ENCODE measurements around the gene SH3RF1.
"Not testable (repeated sequence)": the region's sequence is repeated elsewhere in the genome, so short reads cannot be mapped to it uniquely, and the experiment has no call there.

Gene SH3RF1

DNA sequence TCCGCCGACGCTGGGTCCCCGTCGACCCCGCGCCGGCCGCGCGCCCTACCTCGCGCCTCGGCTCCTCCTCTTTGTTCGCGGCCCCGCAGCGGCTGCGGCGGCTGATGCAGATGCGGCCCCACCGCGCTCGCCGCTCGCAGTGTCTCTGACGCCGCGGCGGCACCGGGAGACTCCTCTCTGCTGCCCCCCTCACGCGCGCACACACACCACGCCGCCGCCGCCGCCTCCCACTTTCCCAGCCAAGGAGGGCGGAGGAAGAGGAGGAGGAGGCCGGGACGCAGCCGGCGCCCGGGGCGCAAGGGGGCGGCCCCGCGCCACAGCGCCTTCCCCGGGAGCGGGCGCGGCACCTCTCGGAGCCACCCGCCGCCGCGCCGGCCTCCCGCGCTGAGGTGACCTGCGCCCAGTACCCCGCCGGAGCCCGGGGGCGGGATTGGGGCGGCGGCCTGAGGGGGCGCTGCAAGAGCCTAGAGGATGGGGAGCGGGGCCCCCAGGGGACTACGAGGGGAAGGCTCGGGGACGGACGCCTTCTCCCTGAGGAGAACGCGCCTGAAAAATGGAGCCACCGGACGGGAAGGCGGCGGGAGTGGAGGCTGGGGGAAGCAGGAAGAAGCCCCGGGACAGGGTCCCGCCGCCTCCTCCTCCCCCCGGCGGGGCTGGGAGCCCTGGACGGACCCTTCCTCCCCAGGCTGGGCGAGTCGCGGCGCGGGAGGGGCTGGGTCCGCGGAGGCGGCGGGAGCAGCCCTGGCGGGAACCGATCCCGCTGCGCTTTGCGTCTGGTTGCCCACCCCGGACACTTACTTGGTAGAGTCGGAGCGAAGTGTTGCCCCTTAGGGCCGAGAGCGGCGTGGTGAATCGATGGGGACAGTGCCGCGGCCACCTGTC, at the start of gene SH3RF1:
Gene SH3RF1 (minus strand): TSS at position 147 of the 882 bp plus-strand sequence. CDS start 1,744 bp downstream, outside the sequence.
- DNase-seq (ENCODE audit: low read depth in 1 of 2, low spot score in 1 of 2), result no peak

DNA sequence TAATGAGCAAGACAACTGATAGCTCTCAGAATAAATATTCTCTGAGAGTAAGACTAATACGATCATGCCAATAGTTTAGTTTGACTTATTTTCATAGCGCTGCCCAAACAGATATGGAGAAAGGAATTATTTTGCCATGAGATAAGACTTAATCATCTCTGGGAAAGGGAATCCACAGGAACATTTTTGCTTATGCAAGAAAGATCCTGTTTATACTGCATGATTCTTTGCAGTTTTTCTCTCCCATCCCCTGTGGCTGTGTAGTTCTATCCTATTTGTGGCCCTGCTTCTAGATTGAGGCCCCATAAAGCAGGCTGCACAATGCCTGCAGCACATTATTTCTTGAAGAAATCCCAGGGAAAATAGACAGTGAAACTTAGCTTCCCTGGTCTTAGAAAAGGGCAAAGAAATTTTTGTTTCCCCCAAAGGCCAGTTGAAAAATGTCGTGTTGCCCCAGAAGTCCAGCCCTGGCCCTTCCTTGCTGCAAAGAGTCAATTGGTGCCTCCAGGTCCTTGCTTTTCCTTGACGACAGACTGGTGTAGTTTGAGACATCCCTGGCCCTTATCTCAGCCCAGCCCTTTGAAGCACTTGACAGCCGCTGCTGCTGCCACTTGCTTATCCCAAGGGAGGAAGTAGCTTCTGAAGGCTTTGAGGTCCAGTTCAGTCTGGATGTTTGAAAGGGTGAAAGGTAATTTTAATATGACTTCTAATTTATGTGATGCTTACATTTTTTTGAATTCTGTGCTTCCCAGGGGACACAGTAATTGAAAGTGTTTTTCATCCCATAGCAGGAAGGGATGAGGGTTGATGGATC, 45.0 kb upstream of the SH3RF1 start:
- DNase-seq (ENCODE audit: low read depth in 1 of 2, low spot score in 1 of 2), result no peak

GRCh38 chr4:169314906-169315305, 44.1 kb upstream of the SH3RF1 start:
- no peak for DNase-seq (ENCODE audit: low read depth in 1 of 2, low spot score in 1 of 2)

DNA sequence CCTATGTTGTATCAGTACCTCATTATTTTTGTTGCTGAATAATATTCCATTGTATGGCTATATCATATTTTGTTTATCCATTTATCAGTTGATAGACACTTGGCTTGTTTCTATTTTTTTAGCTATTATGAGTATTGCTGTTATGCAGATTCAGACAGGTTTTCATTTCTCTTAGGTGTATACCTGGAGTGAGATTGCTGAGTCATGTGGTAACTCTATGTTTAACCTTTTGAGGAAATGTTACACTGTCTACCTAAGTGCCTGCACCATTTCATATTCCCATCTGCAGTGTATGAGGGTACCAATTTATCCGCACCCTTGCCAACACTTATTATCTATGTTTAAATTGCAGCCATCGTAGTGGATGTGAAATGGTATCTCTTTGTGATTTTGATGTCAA, 43.0 kb upstream of the SH3RF1 start:
- DNase-seq (ENCODE audit: low read depth in 1 of 2, low spot score in 1 of 2), result no peak

- no peak for DNase-seq (ENCODE audit: low read depth in 1 of 2, low spot score in 1 of 2)
Observed at GRCh38 chr4:169312690-169313422, 42.1 kb upstream of the SH3RF1 start.

GRCh38 chr4:169311643-169312365, 41.0 kb upstream of the SH3RF1 start:
- no peak for DNase-seq (ENCODE audit: low read depth in 1 of 2, low spot score in 1 of 2)

- no peak for DNase-seq (ENCODE audit: low read depth in 1 of 2, low spot score in 1 of 2)
Observed at GRCh38 chr4:169309326-169309967, 38.7 kb upstream of the SH3RF1 start.

- no peak for DNase-seq (ENCODE audit: low read depth in 1 of 2, low spot score in 1 of 2)
Observed at GRCh38 chr4:169307576-169307975, 36.8 kb upstream of the SH3RF1 start.

DNA sequence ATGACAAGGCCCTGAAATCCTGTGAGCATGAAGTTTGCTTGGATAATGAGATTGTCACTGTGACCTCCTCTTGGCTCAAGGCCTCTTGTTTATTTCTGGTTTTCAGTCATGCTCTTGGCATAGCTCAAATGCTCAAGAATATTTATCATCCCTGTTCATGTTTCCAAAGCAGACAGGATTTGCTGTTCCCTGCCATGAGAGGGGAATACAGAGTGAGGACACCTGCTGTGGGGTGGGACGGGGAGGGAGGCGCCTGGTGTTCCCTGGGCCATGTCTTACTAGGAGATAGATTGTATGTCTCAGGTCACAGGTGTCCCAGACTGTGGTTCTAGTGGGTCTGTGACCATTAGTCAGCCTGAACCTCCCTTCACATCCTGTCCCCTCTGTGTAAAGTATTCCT, 34.9 kb upstream of the SH3RF1 start:
- DNase-seq (ENCODE audit: low read depth in 1 of 2, low spot score in 1 of 2), result no peak

DNA sequence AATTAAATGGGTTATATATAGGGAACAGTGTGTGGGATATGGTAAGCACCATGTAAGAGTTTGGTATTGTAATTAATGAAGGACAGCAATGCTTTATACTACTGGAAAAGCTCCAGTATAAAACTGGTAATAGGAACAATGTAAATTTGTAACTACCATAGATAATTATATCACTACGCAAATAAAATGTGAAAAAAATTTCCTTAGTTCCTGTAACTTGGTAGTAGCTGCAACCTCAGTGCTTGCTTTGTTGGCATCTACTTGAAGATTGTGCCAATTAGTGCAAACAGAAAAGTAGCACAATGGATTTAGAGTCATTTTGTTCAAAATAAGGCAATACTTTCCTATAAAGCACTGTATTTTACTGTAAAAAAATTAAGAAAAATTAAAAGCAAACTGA, 34.4 kb upstream of the SH3RF1 start:
- DNase-seq (ENCODE audit: low read depth in 1 of 2, low spot score in 1 of 2), result no peak

DNA sequence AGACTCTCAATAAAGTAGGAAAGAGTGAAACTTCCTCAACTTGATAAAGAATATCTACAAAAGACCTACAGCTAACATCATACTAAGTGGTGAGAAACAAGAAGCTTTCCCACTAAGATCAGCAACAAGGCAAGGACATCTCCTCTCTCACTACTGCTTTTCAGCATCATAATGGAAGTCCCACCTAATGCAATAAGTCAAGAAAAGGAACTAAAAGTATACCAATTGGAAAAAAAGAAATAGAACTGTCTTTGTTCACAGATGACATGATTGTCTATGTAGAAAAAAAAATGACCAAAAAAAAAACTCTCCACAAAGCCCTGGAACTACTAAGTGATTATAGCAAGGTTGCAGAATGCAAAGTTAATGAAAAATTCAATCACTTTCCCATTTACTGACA, 25.1 kb upstream of the SH3RF1 start:
- no peak for DNase-seq (ENCODE audit: low read depth in 1 of 2, low spot score in 1 of 2)

DNA sequence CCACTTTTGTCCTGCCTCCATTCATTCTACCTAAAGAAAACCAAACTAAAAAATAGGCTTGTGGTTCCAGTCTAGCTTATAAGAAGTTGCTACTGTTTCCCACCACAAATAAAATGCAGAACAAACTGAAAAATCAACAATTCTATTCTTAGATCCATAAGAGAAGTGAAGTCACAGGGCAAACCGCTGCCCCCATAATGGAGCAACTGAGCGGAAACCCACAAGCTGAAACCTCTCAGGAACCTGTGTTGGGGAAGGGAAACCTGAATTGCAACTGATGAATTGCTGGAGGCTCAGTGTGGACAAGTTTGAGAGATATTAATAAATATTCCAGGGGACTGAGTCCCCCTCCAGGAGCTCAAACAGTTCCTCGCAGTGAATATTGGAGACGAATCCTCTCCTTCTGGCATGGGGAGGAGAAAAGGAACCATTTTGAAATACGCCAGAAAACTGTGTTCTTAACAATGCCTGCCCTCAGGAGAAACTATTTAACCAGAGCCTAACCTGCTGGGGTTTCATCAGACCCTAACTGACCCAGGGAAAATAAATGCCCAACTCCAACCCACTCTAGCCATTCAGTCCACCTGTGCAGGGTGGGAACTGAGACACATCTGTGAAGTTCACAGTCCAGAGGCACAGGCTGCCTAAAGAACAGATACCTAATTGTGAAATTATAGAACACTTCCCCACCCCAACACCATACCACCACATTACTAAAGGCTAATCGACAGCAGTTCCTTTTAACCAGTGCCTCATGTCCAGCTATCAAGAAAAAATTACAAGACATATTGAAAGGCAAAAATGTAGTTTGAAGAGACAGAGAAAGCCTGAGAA, 22.8 kb upstream of the SH3RF1 start:
- DNase-seq (ENCODE audit: low read depth in 1 of 2, low spot score in 1 of 2), result no peak

- DNase-seq (ENCODE audit: low read depth in 1 of 2, low spot score in 1 of 2), result not testable (repeated sequence)
Observed at GRCh38 chr4:169287983-169288382, 17.2 kb upstream of the SH3RF1 start.

DNA sequence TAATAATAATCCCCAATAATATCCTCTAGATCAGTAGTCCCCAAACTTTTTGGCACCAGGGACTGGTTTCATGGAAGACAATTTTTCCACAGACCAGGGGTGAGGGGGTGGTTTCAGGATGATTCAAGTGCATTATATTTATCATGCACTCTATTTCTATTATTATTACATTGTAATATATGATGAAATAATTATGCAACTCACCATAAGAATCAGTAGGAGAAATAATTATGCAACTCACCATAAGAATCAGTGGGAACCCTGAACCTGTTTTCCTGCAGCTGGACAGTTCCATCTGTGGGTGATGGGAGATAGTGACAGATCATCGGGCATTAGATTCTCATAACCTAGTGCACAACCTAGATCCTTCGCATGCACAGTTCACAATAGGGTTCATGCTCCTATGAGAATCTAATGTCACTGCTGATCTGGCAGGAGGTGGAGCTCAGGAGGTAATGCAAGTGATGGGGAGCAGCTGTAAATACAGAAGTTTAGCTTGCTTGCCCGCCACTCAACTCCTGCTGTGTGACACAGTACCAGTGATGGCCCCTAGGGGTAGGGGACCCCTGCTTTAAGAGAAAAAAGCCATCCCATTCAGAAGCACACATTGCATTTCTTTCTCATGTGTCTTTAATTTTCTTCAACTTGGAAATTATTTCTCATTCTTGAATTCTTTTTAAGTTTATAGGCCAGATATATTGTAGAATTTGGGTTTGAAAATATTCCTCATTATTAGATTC, 16.0 kb upstream of the SH3RF1 start:
- no peak for DNase-seq (ENCODE audit: low read depth in 1 of 2, low spot score in 1 of 2)

- no peak for DNase-seq (ENCODE audit: low read depth in 1 of 2, low spot score in 1 of 2)
Observed at GRCh38 chr4:169283114-169283509, 12.4 kb upstream of the SH3RF1 start.

GRCh38 chr4:169282429-169283113, 11.8 kb upstream of the SH3RF1 start:
- no peak for DNase-seq (ENCODE audit: low read depth in 1 of 2, low spot score in 1 of 2)

GRCh38 chr4:169279108-169279507, 8.4 kb upstream of the SH3RF1 start:
- DNase-seq (ENCODE audit: low read depth in 1 of 2, low spot score in 1 of 2), result no peak

DNA sequence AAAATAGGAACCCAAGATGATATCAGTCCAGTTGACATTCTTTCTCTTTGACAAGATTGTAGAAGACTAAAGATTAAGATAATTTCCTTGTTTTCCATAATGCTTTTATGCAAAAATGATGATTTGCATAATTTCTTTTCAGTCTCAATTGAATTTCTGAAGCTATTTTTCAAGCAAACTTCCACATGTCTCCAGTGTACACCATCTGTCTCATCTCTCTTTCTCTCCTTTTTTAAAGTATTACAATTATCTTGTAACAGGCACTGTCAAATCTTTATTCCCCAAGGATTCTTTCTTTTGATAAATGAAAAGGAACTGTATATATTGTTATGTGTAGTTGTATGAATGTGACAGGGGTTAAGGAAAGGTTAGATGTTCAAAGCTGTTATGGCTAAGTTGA, 7.9 kb upstream of the SH3RF1 start:
- DNase-seq (ENCODE audit: low read depth in 1 of 2, low spot score in 1 of 2), result no peak
